Measurements from ENCODE around the gene PHRF1. TPM values are rescaled to one million over a fixed set of nuclear protein-coding genes. Genes with fewer than 3 reads are reported as not detected.

Gene PHRF1
- total and polyA plus RNA-seq, 8 donors: 11.2 to 39.3 (median 14.8) TPM

- Histone ChIP-seq H3K27ac (peak overlapping the region; percentile 39 to 76 (median 48)), H3K27me3 (no peaks in the 10 kb centered on the region), H3K9me3 (no peaks in the 10 kb centered on the region), H3K36me3 (no peaks in the 10 kb centered on the region), H3K4me1 (peaks cover 0 to 10% (median 0%) of the 10 kb centered on the region in 3 donors), H3K4me3 (peak overlapping the region; percentile 23 to 65 (median 48))
- FAIRE-seq (no peak), ATAC-seq (peak in 1 of 4 donors; percentile 2), DNase-seq (peak in 3 of 6 donors; percentile 54 to 84 (median 68))
- no peak for TF ChIP-seq CTCF (IDR thresholded peaks at IDR 0.05)
- 22 to 24% methylated on average over 40 to 41 of the region's 41 CpGs for WGBS, 2 donors
- intact Hi-C loops (cut with DNase I): no loop called here
Observed at GRCh38 chr11:567629-568292, 8.5 kb upstream of the PHRF1 start.

GRCh38 chr11:568306-569157 is 7.7 kb upstream of the PHRF1 start:
- Histone ChIP-seq H3K27ac (peak overlapping the region; percentile 39 to 76 (median 48)), H3K4me1 (peaks cover 0 to 7% (median 0%) of the 10 kb centered on the region in 3 donors), H3K4me3 (peak overlapping the region; percentile 33 to 65 (median 48)), H3K9me3 (no peaks in the 10 kb centered on the region), H3K36me3 (no peaks in the 10 kb centered on the region), H3K27me3 (no peaks in the 10 kb centered on the region)
- no peak for TF ChIP-seq CTCF (IDR thresholded peaks at IDR 0.05)
- intact Hi-C loops (cut with DNase I): no loop called here
- FAIRE-seq (no peak), DNase-seq (peak; percentile 89 to 99 (median 96)), ATAC-seq (peak; percentile 91 to 96 (median 94))
- 0 to 1% methylated on average over 63 to 123 of the region's 123 CpGs for WGBS, 2 donors

GRCh38 chr11:569158-569885 is 6.9 kb upstream of the PHRF1 start:
- FAIRE-seq (no peak), ATAC-seq (no peak), DNase-seq (peak in 3 of 6 donors; percentile 56 to 80 (median 64))
- Histone ChIP-seq H3K27ac (peak overlapping the region in 3 of 4 donors; percentile 33 to 76 (median 51)), H3K36me3 (no peaks in the 10 kb centered on the region), H3K27me3 (no peaks in the 10 kb centered on the region), H3K4me1 (peaks cover 0 to 7% (median 0%) of the 10 kb centered on the region in 3 donors), H3K9me3 (no peaks in the 10 kb centered on the region), H3K4me3 (peak overlapping the region; percentile 33 to 65 (median 48))
- intact Hi-C loops (cut with DNase I): no loop called here
- TF ChIP-seq CTCF (IDR thresholded peaks at IDR 0.05): no peak
- 39 to 42% methylated on average over 30 to 36 of the region's 36 CpGs for WGBS, 2 donors

- intact Hi-C loops (cut with DNase I): no loop called here
- Histone ChIP-seq H3K27ac (no peak overlapping the region), H3K4me1 (peaks cover 0 to 7% (median 0%) of the 10 kb centered on the region in 3 donors), H3K4me3 (no peak overlapping the region), H3K9me3 (no peaks in the 10 kb centered on the region), H3K36me3 (no peaks in the 10 kb centered on the region), H3K27me3 (no peaks in the 10 kb centered on the region)
- DNase-seq (no peak), FAIRE-seq (no peak), ATAC-seq (no peak)
- TF ChIP-seq CTCF (IDR thresholded peaks at IDR 0.05): no peak
- 69 to 72% methylated on average over 8 of the region's 8 CpGs for WGBS, 2 donors
Observed at GRCh38 chr11:571802-572185, 4.5 kb upstream of the PHRF1 start.

Data from pancreas (tissue), 10 donors.